Right renal cortex interstitium (tissue), 3 donors: ENCODE data around the gene SLC8A1. TPM values are rescaled to one million over a fixed set of nuclear protein-coding genes. Genes with fewer than 3 reads are reported as not detected.
A peak's percentile ranks its signal among the peaks of the same experiment; 100 is the strongest.

Experiments used
- DNase-seq, 3 donors: peaks; one replicate each; pipeline ENCODE4 v3.0.0-alpha.2; 2013; ENCODE audit warnings: low read depth in 3 of 3, low spot score in 2 of 3
- polyA plus RNA-seq, 3 donors: library from polyadenylated mRNA; unstranded; fragments of 120-200 nt; gene quantifications; one replicate each; pipeline ENCODE4 v1.2.1, GENCODE V29; 2013; ENCODE audit not compliant: insufficient read length in 3 of 3

The SLC8A1 gene
- polyA plus RNA-seq, 3 donors: 69.9 to 76.3 (median 71.1) TPM

GRCh38 chr2:40173276-40173675 is 278.6 kb downstream of the SLC8A1 start:
- no peak for DNase-seq

GRCh38 chr2:40169856-40170255 is 282.0 kb downstream of the SLC8A1 start:
- no peak for DNase-seq

GRCh38 chr2:40169430-40169829 is 282.5 kb downstream of the SLC8A1 start:
- no peak for DNase-seq

GRCh38 chr2:40168546-40168945 is 283.3 kb downstream of the SLC8A1 start:
- DNase-seq: no peak

GRCh38 chr2:40168032-40168431 is 283.9 kb downstream of the SLC8A1 start:
- no peak for DNase-seq

DNA sequence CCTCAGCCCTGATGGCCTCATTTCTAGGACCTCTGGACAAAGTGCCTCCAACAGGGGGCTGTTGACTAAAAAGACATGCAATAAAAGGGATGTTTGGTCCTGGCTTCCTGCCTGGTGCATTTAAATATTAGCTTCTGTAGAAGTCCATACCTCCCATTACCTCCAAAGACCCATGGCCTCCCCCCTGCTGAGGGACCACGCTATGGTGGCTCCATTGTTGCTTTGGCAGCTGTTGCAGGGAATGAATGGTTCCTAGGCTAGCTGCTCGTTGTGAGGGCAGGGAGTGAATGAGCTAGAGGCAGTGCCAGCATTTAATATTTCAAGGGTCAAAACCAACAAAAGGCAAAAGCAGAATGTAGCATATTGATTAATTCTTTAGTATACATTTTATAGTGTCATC is 285.9 kb downstream of the SLC8A1 start:
- DNase-seq: no peak

GRCh38 chr2:40165509-40165844 is 286.4 kb downstream of the SLC8A1 start:
- DNase-seq: no peak

DNA sequence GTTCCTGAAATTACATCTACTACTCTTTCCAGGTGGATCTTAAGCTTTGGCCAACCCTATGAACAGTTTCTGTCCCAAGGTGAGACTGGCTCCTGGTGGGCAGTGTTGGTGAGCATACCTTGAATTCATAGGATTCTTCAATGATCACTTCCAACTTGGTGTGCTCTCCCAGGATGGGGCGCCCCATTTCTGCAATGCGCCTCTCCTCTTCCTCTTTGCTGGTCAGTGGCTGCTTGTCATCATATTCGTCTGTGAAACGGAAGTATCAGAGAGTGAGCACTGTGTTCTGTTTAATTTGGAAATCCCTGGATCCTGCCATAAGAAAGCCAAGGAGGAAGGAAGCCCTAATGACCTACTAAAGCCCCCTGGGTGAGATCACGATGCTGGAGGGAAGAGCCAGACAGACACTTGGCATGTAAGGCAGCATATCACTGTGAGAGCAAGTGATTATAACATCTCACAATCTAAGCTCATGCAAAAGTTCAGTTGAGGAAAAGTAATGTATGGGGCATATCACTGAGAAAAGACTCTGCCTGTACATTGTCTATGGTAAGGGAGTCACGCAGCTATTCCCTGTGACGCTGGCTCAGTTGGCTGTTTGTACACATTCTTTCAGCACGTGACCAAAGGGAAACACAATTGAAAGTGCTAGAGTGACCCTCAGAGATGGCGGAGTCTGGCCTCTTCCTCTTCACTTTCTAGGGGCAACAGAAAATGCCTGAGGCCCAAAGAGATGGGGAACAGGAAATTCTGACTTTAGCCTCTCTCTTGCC is 287.0 kb downstream of the SLC8A1 start:
- DNase-seq: no peak

- DNase-seq: no peak
Measured at GRCh38 chr2:40161986-40162385, 289.9 kb downstream of the SLC8A1 start.

- no peak for DNase-seq
Measured at GRCh38 chr2:40160751-40161218, 291.1 kb downstream of the SLC8A1 start.

DNA sequence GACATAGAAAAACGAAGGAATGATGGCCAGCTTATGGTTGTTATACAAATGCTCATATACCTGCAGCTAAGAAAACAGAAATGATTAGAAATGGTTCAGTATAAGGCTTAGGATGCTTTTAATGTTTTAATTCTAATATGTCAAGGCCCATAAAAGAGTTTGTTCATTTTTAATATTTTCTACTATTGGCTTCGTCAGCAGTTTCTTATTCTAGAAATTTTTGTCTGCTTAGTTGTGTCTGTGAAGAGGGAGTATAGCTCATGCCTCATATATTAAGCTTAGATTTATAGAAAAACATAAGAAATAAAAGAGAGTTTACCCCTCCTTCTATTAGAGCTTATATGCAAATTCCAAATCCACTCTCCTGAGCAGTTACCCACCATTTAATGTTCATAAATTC is 292.6 kb downstream of the SLC8A1 start:
- DNase-seq: no peak

- DNase-seq: no peak
Measured at GRCh38 chr2:40158781-40159180, 293.1 kb downstream of the SLC8A1 start.

- no peak for DNase-seq
Measured at GRCh38 chr2:40155728-40156127, 296.2 kb downstream of the SLC8A1 start.

- DNase-seq: no peak
Measured at GRCh38 chr2:40150266-40150665, 301.6 kb downstream of the SLC8A1 start.

- DNase-seq: no peak
Measured at GRCh38 chr2:40148334-40148733, 303.6 kb downstream of the SLC8A1 start.

- DNase-seq: no peak
Measured at GRCh38 chr2:40147360-40147759, 304.5 kb downstream of the SLC8A1 start.

GRCh38 chr2:40144022-40144421 is 307.9 kb downstream of the SLC8A1 start:
- DNase-seq: no peak

DNA sequence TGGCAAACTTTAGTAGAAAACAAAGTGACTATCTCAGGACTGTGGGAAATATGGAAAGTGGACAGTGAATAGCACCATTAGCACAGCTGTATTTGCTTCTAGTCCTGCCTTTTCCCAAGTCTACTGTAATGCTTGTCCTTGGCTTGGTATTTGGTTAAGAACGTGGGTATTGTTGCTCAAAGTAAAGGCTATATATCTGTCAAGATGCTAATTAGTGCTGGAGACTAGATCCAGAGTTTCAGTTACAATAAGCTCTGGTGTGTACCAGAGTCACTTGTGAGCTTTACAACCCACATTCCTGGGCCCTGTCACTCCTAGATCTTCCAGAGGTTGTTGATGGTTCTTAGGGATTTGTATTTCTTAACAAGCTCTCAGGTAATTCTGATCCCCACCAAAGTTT is 313.6 kb downstream of the SLC8A1 start:
- no peak for DNase-seq

- DNase-seq: no peak
Measured at GRCh38 chr2:40131081-40131704, 320.7 kb downstream of the SLC8A1 start.

DNA sequence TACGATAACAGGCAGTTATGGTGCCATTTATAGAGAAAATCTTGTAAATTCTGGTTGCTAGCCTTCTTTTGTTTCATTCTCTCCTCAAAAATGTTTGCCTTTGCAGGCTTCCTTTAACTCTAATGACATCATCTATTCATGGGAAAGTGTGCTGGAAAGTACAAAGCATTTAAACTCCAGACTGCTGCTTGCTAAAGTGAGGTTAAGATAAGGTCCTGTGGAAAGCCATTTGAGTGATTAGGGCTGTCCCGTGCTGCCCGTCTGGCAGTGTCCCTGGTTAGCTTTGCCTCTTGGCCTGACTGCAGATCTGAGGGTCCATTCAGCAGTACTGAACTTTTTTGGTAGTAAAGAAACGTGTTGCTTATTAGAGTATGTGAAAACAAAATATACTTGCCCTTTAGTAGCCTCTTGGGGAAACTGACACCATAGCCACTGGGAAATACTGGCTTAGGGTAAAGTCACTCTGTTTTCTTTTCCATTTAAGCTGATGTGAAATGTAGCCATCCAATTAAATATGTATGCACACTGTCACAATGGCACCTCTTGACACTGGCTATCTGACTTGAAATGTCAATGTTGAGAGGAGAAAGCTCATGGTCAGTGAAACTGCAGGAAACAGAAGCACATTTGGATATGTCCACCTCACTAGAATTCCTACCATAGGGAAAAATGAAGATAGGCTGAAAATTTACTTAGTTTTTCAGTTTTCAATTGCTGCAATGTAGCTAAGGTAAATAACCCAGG is 321.5 kb downstream of the SLC8A1 start:
- peak in 1 of 3 donors; percentile 10 for DNase-seq

GRCh38 chr2:40129725-40130124 is 322.2 kb downstream of the SLC8A1 start:
- DNase-seq: no peak

DNA sequence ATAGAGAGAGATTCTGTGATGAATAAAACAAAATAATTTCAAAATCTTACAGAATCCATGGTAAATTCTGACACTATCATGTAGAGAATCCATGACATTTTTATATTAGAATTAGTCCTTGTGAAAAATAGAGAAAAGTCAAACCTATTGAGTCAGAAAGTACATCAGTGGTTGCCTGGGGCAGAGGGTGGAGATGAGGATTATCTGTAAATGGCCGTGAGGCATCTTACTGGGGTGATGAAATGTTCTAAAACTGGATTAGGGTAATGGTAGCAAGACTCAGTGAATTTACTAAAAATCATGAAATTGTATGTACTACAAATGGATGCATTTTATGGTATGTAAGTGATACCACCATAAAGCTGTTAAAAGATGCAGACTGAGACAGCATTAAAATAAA is 323.1 kb downstream of the SLC8A1 start:
- DNase-seq: no peak
